DMS53 treated with DMSO at 0.1 percent for 48 hours (cell line): ENCODE results near the gene MYO1H.
"Not testable (repeated sequence)": the region's sequence is repeated elsewhere in the genome, so short reads cannot be mapped to it uniquely, and the experiment has no call there.

Source experiments
- DNase-seq: peaks from one replicate; lab custom pipeline; 2025; ENCODE audit not compliant: unreplicated experiment; lab: John Stamatoyannopoulos, UW

MYO1H gene

DNA sequence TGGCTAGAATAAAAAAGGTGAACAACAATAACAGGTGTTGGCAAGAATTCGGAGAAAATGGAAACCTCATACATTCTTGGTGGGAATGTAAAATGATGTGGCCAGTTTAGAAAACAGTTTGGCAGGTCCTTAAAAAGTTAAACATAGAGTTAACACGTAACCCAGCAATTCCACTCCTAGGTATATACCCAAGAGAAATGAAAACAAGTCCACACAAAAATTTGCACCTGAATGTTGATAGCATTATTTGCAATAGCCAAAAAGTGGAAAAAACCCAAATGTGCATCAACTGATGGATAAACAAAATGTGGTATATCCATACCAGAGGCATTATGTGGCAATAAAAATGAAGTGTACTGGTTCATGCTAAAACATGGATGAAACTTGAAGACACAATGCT, 2.3 kb upstream of the MYO1H start:
- DNase-seq: no peak

DNA sequence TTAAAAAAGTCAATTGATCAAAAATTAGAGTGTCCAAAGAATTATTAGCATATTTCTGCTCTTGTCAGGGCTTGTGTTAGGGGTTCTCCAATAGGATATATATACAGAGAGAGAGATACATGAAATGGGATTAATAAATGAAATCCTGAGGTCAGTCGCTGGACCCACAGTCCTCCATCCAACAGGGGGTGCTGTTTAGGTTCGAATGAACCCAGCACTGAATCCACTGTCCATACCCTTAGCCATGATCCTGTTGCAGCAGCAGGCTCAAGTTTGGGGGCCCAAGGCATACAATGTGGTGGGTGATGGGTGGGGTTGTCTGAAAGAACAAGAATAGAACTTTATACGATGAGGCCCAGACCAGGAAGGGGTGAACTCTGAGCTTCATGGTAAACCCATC, 780 bp upstream of the MYO1H start:
- DNase-seq: no peak

DNA sequence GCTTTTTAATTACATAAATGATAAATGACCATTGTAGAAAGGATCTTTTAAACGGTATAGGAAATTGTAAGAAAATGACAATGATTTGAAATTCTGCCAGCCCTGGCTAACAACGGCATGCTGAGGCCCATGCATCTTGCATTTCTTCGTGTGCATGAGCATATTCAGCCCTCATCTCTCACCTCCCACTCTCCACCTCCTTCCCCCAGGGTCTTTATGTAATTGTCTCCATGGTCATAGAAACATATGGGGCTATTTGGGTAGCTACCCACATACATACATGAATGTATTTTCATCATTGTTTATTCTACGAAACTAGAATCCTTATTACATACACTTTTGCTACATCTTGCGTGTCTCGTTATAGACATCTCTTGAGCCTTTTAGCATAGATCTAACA, 4.5 kb downstream of the MYO1H start:
- no peak for DNase-seq

DNA sequence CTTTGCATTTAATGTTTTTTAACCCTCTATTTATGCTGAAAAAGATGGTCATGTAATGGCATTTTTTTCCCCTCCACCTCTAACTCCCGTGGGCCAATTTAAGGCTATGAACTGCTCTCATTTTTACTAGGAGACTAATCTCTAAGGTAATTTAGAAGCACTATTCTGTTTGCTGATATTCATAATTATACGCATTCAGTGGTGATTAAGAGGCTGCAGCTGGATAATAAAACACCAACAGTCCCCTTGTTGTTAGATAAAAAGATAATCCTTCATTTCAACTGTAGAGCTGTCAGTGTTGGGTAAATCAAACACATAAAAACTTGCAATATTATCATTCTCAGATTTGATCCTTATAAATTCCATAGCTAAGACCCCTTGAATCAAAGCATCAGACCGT, 8.9 kb downstream of the MYO1H start:
- no peak for DNase-seq

DNA sequence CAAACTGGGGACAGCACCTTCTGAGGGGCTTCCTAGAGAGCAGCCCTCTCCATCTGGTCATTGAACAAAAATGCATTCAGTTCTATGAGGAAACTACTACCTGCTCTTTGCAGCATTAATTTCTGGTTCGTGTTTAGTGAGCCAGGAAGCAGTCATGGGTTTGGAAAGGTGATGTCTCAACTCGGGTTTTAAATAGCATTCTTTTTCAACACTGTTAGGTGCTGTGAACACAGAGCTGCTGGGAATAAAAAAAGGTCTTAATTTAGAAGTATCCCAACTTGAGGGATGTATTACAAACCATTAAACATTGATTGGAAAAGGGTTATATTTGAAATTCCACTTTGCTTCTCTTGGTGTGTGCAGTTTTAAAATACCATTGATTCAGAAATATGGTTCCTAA, 9.3 kb downstream of the MYO1H start:
- DNase-seq: no peak

DNA sequence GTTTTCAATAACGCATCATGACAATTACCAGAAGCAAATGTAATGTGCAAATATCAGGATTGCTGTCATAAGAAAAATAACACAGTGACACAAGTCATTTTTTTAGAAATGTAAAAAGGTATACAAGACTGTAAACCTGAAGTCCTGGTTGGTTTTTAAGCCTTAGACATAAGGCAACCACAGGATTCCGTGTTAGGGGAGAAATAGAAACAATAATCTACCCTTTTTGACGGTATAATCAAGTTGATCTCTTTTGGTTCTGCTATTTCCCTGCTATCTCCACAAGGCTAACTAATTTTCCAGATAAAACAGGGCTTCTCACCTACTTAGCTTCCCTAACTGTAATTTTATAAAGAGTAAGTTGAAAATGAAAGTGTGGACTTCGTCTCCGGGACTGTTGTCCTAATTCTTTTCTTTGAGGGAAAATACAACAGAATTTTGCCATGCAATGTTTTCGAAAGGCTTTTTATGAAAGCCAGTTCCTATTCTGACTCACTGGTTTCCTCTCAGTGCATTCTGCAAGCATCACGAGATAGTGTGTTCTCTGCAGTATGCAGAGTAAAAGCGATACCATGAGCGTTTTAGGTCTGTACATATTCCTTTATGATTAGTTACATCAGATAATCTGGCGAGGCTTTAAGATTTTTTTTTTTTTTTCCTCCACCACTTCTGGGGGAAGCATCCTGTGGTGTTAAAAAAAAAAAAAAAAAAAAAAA, 10.6 kb downstream of the MYO1H start:
- no peak for DNase-seq

DNA sequence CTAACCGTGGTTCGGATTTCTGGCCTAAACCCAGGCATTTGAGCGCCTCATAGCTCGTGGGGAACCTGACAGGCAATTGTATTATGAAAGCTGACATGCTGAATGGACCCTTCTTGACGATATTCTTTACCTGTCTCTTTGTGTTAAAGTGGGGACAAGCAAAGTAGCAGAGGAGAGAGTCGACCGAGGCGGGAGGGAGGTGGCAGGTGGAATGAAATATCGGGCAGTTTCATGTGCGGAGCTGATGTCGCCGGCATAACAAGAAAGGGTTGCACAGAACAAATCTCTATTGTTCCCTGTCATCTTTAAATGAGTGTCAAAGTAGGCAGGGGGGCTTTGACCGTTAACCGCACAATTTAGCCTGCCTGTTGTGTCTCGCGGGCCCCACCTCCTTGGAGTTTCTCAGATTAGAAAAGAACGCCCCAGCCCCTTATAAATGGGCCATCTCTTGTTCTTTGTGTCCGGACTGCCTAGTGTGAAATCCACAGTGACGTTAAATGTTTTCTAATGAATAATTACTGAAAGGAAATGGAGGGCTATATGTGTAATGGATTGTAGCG, 11.5 kb downstream of the MYO1H start:
- no peak for DNase-seq

DNA sequence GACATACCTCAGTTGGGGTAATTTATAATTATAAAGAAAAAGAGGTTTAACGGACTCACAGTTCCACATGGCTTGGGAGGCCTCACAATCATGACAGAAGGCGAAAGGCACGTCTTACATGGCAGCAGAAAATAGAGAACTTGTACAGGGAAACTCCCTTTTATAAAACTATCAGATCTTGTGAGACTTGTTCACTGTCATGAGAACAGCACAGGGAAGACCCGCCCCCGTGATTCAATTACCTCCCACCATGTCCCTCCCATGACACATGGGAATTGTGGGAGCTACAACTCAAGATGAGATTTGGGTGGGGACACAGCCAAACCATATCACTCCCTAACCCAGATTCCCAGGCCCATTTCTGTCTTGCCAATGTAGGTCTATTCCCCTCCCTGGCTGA, 22.1 kb downstream of the MYO1H start:
- DNase-seq: no peak

DNA sequence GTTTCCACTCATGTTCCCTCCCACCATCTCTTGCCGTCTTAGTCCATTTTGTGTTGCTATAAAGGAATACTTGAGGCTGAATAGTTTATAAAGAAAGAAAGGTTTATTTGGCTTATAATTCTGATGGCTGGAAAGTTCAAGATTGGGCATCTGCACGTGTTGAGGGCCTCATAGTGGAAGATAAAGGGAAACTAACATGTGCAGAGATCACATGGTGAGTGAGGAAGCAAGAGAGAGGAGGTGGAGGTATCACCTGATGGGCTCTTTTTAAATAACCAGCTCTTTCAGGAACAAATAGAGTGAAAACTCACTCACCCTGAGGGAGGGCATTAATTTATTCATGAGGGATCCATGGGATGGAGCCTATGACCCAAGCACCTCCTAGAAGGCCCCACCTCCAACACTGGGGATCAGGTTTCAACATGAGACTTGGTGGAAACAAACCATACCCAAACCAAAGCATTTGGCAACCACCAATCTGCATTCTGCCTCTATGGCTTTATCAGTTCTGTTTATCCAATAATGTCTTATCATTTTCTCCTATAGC, 29.5 kb downstream of the MYO1H start:
- no peak for DNase-seq

DNA sequence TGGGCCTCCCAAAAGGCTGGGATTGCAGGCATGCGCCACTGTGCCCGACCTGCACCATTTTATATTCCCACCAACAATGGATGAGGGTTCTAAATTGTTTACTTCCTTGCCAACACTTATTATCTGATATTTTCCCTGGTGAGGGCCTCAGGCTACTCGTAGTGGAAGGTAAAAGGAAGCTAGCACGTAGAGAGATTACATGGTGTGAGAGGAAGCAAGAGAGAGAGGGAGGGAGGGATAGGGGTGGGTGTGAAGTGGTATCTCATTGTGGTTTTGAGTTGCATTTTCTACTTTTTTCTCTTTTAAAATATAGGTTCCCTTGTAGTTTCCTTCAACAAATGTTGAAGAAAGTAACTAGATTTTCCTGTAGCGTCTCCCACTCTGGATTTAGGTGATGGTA, 30.9 kb downstream of the MYO1H start:
- DNase-seq: no peak

DNA sequence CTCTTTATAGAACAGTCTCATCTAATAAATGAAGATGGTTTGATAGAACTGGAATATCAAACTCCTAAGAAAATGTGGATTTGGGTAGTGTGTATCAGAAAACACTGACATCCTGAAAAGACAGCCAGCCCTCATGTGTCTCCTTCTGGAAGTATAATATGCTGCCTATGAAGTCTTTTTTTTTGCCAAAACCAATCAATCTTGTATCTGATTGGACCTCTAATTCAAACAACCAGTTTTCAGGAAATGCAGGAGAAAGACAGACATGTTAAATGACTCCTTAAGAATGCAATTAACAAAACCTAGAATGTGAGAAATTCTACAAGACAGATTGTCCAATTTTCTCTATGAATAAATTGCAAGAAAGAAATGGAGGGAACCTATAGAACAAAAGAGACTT, 34.3 kb downstream of the MYO1H start:
- DNase-seq: no peak

DNA sequence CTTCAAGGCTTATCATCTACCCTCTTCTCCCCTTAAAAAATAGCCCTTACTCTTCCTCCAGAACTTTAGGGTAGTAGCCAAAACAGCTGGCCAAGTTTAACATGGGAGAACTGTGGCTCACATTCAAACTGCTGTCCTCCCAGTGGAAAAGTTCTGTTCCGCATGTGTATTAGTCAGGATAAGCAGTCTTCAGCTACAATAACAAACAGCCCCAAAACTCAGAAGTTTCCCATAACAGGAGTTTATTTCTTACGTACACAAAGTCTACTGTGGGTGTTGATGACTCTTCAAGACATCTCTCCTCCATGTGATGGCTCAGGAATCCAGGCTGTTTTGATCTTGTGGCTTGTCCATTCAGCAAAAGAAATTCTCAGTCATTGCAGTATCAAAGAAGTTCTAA, 35.5 kb downstream of the MYO1H start:
- DNase-seq: no peak

DNA sequence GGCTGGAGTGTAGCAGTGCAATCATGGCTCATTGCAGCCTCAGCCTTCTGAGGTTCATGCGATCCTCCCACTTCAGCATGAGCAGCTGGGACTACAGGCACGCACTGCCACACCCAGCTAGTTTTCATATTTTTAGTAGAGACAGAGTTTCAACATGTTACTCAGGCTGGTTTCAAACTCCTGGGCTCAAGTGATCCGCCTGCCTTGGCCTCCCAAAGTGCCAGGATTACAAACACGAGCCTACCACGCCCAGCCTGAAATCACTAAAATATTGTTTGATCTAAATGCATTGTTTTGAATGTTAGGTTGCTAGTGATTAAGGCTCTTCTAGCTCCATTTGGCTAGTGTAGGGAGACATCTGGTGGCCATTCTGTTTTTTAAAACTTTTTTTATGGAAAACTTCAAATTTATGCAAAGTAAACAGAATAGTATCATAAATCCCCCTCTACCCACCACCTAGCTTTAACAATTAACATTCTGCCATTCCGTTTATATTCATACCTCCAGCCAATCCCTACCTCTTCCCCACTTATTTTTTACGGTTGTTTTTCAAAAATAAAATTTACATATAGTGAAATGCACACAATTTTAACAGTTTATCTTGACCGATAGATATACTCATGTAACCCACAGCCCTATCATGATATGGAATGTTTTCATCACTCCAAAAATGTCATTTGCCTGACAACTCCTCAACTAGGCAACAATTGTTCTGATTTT, 37.8 kb downstream of the MYO1H start:
- DNase-seq: peak; percentile 68

DNA sequence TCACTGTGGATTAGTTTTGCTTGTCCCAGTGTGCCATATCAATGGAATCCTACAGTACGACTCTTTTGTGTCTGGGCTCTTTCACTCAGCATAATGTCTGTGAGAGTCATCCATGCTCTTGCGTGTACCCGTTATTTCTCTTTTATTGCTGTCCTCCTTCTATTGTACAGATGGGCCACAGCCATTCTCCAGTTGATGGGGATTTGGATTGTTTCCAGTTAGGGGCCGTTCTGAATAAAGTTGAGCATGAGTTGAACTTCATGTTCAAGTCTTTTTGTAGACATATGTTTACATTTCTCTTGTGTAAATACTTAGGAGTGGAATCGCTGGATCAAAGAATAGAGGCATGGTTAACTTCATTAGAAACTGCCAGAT, 38.3 kb downstream of the MYO1H start:
- peak; percentile 36 for DNase-seq

DNA sequence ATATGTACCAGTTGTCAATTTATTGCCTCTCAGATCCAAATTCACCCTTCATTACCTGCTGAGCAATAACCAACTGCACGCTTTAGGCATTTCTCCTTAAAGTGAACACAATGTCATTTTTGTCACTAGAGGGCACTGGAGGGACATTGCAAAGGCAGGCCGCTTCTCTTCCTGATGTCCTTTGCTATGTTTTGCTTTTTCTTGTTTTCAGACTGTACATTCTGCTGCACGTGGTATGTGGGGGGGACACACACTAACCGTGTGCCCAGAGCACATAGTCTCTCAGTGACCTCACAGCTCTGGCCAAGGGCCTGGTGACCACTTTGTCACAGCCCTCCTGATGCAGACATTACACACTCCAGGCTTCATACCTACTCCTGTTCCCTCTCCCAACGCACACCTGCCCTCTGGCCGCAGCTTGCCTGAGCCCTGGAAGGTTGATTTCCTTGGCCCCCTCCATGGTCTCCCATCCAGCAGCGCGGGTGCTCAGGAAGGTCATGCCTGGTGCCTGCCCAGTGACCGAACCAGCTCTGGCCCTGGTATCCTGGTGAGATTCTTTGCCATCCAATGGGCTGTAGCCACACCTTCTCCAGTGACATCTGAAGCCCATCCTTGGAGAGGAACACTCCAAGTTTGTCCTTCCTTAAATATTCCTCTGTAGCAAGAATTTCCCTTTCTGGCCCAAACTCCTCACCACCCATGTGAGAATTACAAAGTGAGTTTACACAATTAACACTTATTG, 39.9 kb downstream of the MYO1H start:
- peak; percentile 84 for DNase-seq

DNA sequence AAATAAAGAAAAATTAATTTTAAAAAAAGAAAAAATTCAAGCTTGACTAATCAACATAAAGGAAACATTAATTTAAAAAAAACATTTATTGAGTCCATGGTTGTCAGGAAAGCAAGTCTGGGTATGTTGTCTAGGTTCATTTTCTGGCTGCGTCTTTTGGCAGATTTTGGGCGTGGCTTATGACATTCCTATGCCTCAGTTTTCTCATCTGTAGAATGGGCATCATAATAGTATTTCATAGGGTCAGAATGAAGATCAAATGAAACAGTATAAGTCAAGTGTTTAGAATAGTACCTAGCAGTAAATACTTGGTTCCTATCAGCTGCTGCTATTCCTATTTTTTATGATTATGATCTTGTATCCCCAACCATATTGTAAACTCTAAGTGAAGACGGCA, 40.5 kb downstream of the MYO1H start:
- DNase-seq: no peak

DNA sequence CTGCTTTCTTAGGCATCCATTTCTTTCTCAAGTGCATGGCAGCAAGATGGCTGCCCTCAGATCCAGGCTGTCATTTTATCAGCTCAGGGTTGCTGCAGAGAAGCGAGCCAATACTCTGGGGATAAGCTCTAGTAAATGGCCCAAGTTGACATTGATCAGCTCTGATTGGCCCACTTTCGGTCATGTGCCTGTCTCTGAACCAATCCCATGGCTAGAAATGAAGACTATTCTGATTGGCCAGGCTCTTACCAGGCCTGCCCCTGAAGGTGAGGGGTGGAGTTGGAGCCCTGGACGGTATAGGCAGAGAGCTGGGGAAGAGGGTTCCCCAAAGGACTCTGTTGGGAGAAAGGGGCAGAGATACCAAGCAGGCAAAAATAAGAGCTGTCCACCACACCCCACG, 41.4 kb downstream of the MYO1H start:
- no peak for DNase-seq

DNA sequence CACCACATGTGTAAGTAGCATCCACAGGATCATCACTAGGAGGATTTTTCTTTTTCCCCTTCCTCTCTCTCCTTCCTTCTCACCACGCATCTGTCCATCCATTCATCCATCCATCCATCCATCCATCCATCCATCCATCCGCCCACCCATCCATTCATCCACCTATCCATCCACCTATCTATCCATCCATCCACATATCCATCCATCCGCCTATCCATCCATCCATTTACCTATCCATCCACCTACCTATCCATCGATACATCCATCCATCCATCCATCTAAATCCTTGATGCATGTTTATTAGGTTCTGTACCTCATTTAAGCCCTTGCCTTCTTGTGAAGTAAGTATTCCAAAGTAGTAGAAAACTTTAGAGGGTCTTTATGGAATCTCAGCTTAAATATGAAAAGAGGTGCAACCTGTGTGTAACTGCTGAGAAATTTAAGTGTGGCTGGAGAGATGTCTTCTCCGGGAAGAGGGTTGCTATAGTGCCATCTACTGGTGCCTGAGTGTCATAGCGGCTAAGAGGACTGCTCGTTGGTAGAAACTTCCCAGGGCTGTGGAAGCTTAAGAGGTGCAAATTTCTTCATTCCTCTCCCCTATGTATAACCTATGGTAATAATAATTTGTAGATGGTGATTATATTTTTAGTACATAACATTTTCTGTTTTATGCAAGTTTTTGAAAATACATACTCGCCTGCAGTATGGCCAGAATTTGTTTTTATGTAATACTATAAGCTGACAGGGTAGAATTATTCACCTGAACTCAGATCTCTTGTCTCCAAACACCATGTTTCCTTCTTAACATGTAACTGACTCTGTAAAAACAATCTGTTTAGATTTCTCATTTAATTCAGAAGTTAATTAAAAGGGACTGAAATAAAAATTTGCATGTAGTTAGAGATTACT, 46.0 kb downstream of the MYO1H start:
- peak; percentile 81 for DNase-seq

DNA sequence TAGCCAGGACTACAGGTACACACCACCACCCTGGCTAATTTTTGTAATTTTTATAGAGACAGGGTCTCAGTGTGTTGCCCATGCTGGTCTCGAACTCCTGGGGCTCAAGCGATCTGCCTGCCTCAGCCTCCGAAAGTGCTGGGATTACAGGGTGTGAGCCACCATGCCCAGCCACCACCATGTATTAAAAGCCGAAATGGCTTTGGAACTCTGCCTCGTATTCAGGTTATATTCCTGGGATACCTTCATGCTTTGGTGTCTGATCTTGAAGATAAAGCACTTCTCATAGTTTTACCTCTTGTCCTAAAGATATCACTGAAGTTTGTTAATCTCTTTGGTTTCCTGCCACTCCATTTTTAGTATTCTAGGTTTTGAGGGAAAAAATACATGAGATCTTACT, 47.2 kb downstream of the MYO1H start:
- no peak for DNase-seq

DNA sequence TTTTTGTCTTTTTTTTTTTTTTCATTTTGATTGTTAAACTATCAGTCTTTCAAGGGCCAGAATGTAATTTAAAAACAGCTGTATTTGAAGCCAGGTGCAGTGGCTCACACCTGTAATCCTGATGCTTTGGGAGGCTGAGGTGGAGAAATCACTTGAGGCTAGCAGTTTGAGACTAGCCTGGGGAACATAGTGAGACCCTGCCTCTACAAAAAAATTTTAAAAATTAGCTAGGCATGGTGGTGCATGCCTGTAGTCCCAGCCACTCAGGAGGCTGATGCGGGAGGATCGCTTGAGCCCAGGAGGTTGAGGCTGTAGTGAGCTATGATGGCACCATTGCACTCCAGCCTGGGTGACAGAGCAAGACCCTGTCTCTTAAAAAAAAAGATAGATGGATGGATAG, 57.1 kb downstream of the MYO1H start:
- not testable (repeated sequence) for DNase-seq

DNA sequence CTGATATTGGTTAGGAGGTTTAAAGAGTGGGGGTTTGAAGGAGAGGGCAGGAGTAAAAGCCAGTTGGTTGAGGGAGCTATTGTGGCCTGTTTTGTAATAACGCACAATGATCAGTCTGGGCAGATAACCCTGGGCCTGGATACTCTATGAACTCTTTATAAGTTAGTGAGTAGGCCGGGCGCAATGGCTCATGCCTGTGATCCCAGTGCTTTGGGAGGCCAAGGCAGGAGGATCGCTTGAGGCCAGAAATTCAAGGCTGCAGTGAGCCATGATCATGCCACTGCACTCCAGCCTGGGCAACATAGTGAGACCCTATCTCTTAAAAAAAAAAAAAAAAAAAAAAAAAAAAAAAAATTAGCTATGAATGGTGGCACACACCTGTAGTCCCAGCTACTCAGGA, 58.4 kb downstream of the MYO1H start:
- not testable (repeated sequence) for DNase-seq
